Measurements from ENCODE around the gene TRNAU1AP. TPM values are rescaled to one million over a fixed set of nuclear protein-coding genes. Genes with fewer than 3 reads are reported as not detected.
A peak's percentile ranks its signal among the peaks of the same experiment; 100 is the strongest.

TRNAU1AP gene
- total and polyA plus RNA-seq, 2 of the 13 experiments (the other 11 are each of a cell fraction or from before 2014, with no cell fraction given): 29.0 to 42.9 TPM

GRCh38 chr1:28530456-28530855 is 22.4 kb upstream of the TRNAU1AP start:
- Histone ChIP-seq H3K36me3 (replicated peaks in 1 of 2; ENCODE audit: control insufficient read depth in 1 of 2, insufficient read depth in 2 of 2, low read length in 2 of 2) (peaks cover 24 to 47% of the 10 kb centered on the region in 2 experiments), H3K27ac (ENCODE audit: extremely low read length, insufficient read depth, low read length) (no peak overlapping the region), H3K4me1 (ENCODE audit: insufficient read depth, low read length) (0 out of 2 replicates have a peak, but pooled peaks cover 3% of the 10 kb centered on the region), H2AFZ (ENCODE audit: low read length) (no peak overlapping the region), H3K9ac (ENCODE audit: insufficient read depth, low read depth, low read length) (no peak overlapping the region), H3K9me3 (ENCODE audit: low read length) (no peaks in the 10 kb centered on the region), H3K27me3 (ENCODE audit: control insufficient read depth in 1 of 2, insufficient read depth in 2 of 2, low read length in 2 of 2) (no peaks in the 10 kb centered on the region), H3K4me3 (replicated peaks in 1 of 3; ENCODE audit: insufficient read depth in 1 of 3, low read depth in 2 of 3, low read length in 3 of 3) (no peak overlapping the region), H3K79me2 (ENCODE audit: insufficient read depth, low read length) (peaks cover 20% of the 10 kb centered on the region), H3K4me2 (ENCODE audit: low read depth, low read length) (no peak overlapping the region), H4K20me1 (ENCODE audit: insufficient read depth, low read length) (no peaks in the 10 kb centered on the region)
- ChIA-PET POLR2A (no interaction called here), CTCF (ENCODE audit: low intra/inter-chr PET ratio, low total read pairs) (no interaction called here)
- BruUV-seq (replicated peaks): no TSS peak
- no peak for TF ChIP-seq ZNF672 (CRISPR knock-in tag; IDR thresholded peaks at IDR 0.05)
- peak; percentile 33; the same call in 1 of the 2 replicates for TF ChIP-seq RBFOX2 (IDR thresholded peaks at IDR 0.05; ENCODE audit: low read depth, low read length)
- no peak for DNase-seq (ENCODE audit: low spot score)
- intact Hi-C loops (cut with micrococcal nuclease; ENCODE audit: unreplicated experiment) (no loop called here), in situ Hi-C loops (cut with HindIII; ENCODE audit: extremely low pct_ligation_motif_present, low pct_unique_long_range_greater_than_20kb) (no loop called here)
- FAIRE-seq: no peak
- WGBS (ENCODE audit: low lambda C conversion rate): 98% methylated on average over 21 of the region's 31 CpGs
- no peak for ATAC-seq

- no peak overlapping the region for H3K4me3 ChIP-seq (replicated peaks in 1 of 3; ENCODE audit: insufficient read depth in 1 of 3, low read depth in 2 of 3, low read length in 3 of 3)
- no peaks in the 10 kb centered on the region for H3K4me1 ChIP-seq (ENCODE audit: insufficient read depth, low read length)
- intact Hi-C loops (cut with micrococcal nuclease; ENCODE audit: unreplicated experiment) (no loop called here), in situ Hi-C loops (cut with HindIII; ENCODE audit: extremely low pct_ligation_motif_present, low pct_unique_long_range_greater_than_20kb) (no loop called here)
- DNase-seq (ENCODE audit: low spot score) (no peak), FAIRE-seq (no peak), ATAC-seq (no peak)
- H2AFZ ChIP-seq (ENCODE audit: low read length): no peak overlapping the region
- POLR2A ChIA-PET: no interaction called here
- 97% methylated on average over 6 of the region's 6 CpGs for WGBS (ENCODE audit: low lambda C conversion rate)
- H3K27me3 ChIP-seq (ENCODE audit: control insufficient read depth in 1 of 2, insufficient read depth in 2 of 2, low read length in 2 of 2): no peaks in the 10 kb centered on the region
- peaks cover 40 to 69% of the 10 kb centered on the region in 2 experiments for H3K36me3 ChIP-seq (replicated peaks in 1 of 2; ENCODE audit: control insufficient read depth in 1 of 2, insufficient read depth in 2 of 2, low read length in 2 of 2)
- H3K9me3 ChIP-seq (ENCODE audit: low read length): no peaks in the 10 kb centered on the region
- H3K4me2 ChIP-seq (ENCODE audit: low read depth, low read length): no peak overlapping the region
- TF ChIP-seq FOXM1 (CRISPR knock-in tag; IDR thresholded peaks at IDR 0.05): no peak
- no peak overlapping the region for H3K9ac ChIP-seq (ENCODE audit: insufficient read depth, low read depth, low read length)
- BruUV-seq (replicated peaks): no TSS peak
- CTCF ChIA-PET (ENCODE audit: low intra/inter-chr PET ratio, low total read pairs): no interaction called here
- no peaks in the 10 kb centered on the region for H4K20me1 ChIP-seq (ENCODE audit: insufficient read depth, low read length)
- peaks cover 2% of the 10 kb centered on the region for H3K79me2 ChIP-seq (ENCODE audit: insufficient read depth, low read length)
- H3K27ac ChIP-seq (ENCODE audit: extremely low read length, insufficient read depth, low read length): no peak overlapping the region
These were observed 18.2 kb upstream of the TRNAU1AP start for GRCh38 chr1:28534671-28535070.
